ENCODE data around the gene KCNG2. TPM values are rescaled to one million over a fixed set of nuclear protein-coding genes. Genes with fewer than 3 reads are reported as not detected.

Gene KCNG2
- total and polyA plus RNA-seq, 2 of the 4 experiments (the other 2 are of a cell fraction), result not detected

DNA sequence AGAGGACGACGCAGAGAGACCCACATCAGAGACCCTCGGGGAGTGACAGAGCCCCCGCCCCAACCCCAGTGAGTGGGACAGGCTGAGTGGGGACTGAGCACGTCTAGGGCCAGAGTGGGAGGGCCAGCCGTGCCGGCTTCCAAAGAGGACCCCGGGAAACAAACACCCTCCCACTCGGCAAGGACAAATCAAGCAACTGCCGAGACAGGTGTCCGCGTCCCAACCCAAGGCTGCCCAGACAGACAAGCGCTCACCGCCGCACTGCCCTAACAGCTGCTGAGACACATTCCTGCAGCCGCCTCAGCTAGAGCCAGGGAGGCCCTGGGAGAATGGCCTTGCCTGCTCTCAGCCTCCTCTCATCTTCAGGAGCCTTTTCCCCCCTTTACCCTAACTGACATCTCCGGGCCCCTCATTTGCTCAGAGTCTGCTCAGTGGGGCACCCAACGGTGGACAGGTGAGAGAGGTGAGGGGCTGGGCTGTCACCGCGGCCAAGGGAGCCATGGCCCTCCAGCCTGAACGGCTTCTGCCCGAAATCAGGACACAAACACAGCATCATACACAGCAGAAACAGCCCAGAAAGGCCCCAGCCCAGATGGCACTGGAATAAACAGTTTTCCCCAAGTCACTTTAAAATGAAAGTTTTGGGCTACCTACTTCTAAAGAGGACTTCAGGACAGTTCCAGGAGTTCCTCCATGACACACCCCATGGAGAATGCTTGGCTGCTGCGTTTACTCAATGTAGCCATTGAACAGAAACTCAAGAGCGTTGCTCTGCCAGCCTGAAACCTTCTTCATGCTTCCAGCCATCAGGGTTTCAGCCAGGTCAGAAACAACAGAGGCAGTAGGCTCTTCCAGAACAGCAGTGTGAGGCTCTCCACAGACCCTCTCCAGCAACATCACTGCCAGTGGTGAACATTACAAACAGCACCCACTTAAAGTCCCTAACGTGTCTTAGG, 130.1 kb downstream of the KCNG2 start:
- in situ Hi-C loops (cut with MboI; ENCODE audit: low sequenced_read_pairs) (no loop called here), intact Hi-C loops (cut with micrococcal nuclease) (no loop called here)

More for the DNA sequence above, 130.1 kb downstream of the KCNG2 start:
- Histone ChIP-seq H3K9me3 (ENCODE audit: control insufficient read depth, insufficient read depth, low read length) (peaks cover 17% of the 10 kb centered on the region), H3K23ac (ENCODE audit: low read depth, low read length) (no peak overlapping the region), H3K18ac (ENCODE audit: low read depth, low read length) (no peak overlapping the region), H4K5ac (ENCODE audit: low read depth, low read length) (no peak overlapping the region), H3K4me2 (ENCODE audit: low read depth, low read length) (no peak overlapping the region), H3K27ac (ENCODE audit: insufficient read depth, low read length) (no peak overlapping the region), H3K79me1 (ENCODE audit: low read depth in 1 of 2, low read length in 2 of 2) (peaks cover 22 to 43% of the 10 kb centered on the region in 2 experiments; a peak in 3 of 4 replicates), H2AFZ (replicated peaks; ENCODE audit: low read length, poor library complexity) (no peak overlapping the region), H2BK15ac (ENCODE audit: low read depth, low read length) (no peak overlapping the region), H3K14ac (replicated peaks; ENCODE audit: low read depth, low read length) (no peak overlapping the region), H2BK120ac (ENCODE audit: low read depth, low read length) (no peak overlapping the region), H3K4me1 (ENCODE audit: control insufficient read depth, insufficient read depth, low read length) (no peaks in the 10 kb centered on the region), H4K8ac (ENCODE audit: low read depth in 2 of 2, low read length in 2 of 2) (no peak overlapping the region), H3K9ac (ENCODE audit: low read depth, low read length) (no peak overlapping the region), H3K4ac (ENCODE audit: low read depth, low read length) (no peak overlapping the region), H3K36me3 (ENCODE audit: control insufficient read depth, insufficient read depth, low read length) (peaks cover 30% of the 10 kb centered on the region), H3K4me3 (ENCODE audit: insufficient read depth, low read depth, low read length) (no peak overlapping the region), H2AK9ac (replicated peaks; ENCODE audit: low read depth, low read length, poor library complexity) (no peak overlapping the region), H4K20me1 (ENCODE audit: insufficient read depth, low read length) (peaks cover 13% of the 10 kb centered on the region), H2BK20ac (ENCODE audit: low read depth, low read length) (no peak overlapping the region), H2BK5ac (ENCODE audit: low read depth, low read length, poor library complexity, severe bottlenecking) (no peak overlapping the region), H2AK5ac (ENCODE audit: low read depth, low read length) (no peak overlapping the region), H3K56ac (ENCODE audit: extremely low read depth, insufficient read depth, low read length) (no peak overlapping the region), H3K27me3 (ENCODE audit: control insufficient read depth, insufficient read depth, low read length) (no peaks in the 10 kb centered on the region), H3K9me1 (ENCODE audit: insufficient read depth, low read length) (no peaks in the 10 kb centered on the region), H4K91ac (ENCODE audit: insufficient read depth, low read depth, low read length) (no peak overlapping the region)
- TF ChIP-seq, protein P1, sequence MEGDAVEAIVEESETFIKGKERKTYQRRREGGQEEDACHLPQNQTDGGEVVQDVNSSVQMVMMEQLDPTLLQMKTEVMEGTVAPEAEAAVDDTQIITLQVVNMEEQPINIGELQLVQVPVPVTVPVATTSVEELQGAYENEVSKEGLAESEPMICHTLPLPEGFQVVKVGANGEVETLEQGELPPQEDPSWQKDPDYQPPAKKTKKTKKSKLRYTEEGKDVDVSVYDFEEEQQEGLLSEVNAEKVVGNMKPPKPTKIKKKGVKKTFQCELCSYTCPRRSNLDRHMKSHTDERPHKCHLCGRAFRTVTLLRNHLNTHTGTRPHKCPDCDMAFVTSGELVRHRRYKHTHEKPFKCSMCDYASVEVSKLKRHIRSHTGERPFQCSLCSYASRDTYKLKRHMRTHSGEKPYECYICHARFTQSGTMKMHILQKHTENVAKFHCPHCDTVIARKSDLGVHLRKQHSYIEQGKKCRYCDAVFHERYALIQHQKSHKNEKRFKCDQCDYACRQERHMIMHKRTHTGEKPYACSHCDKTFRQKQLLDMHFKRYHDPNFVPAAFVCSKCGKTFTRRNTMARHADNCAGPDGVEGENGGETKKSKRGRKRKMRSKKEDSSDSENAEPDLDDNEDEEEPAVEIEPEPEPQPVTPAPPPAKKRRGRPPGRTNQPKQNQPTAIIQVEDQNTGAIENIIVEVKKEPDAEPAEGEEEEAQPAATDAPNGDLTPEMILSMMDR (conservative IDR thresholded peaks at IDR 0.05; ENCODE audit: low read depth, low read length), result no peak
- TF ChIP-seq NFE2L2 (IDR thresholded peaks at IDR 0.05; ENCODE audit: low read depth, low read length), result no peak
- TF ChIP-seq USF2 (IDR thresholded peaks at IDR 0.05; ENCODE audit: low read depth, low read length), result no peak
- no peak for TF ChIP-seq CHD1 (IDR thresholded peaks at IDR 0.05; ENCODE audit: low read depth, low read length)
- TF ChIP-seq RCOR1 (IDR thresholded peaks at IDR 0.05; ENCODE audit: insufficient replicate concordance, low read length), result no peak
- no peak for TF ChIP-seq MXI1 (IDR thresholded peaks at IDR 0.05; ENCODE audit: borderline replicate concordance, low read depth, low read length)
- TF ChIP-seq RFX5 (IDR thresholded peaks at IDR 0.05; ENCODE audit: low read depth, low read length), result no peak
- TF ChIP-seq CEBPB (IDR thresholded peaks at IDR 0.05; ENCODE audit: low read depth, low read length), result no peak
- TF ChIP-seq MAFK (IDR thresholded peaks at IDR 0.05; ENCODE audit: low read depth, low read length), result no peak
- no peak for TF ChIP-seq POLR2A (IDR thresholded peaks at IDR 0.05; ENCODE audit: low read depth, low read length)
- no peak for TF ChIP-seq RAD21 (IDR thresholded peaks at IDR 0.05; ENCODE audit: low read length)
- TF ChIP-seq, protein P2, sequence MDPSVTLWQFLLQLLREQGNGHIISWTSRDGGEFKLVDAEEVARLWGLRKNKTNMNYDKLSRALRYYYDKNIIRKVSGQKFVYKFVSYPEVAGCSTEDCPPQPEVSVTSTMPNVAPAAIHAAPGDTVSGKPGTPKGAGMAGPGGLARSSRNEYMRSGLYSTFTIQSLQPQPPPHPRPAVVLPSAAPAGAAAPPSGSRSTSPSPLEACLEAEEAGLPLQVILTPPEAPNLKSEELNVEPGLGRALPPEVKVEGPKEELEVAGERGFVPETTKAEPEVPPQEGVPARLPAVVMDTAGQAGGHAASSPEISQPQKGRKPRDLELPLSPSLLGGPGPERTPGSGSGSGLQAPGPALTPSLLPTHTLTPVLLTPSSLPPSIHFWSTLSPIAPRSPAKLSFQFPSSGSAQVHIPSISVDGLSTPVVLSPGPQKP (IDR thresholded peaks at IDR 0.05; ENCODE audit: borderline replicate concordance, low read depth, low read length), result no peak
- TF ChIP-seq MAZ (IDR thresholded peaks at IDR 0.05; ENCODE audit: borderline replicate concordance, low read depth, low read length), result no peak
- TF ChIP-seq FOS (IDR thresholded peaks at IDR 0.05; ENCODE audit: low read depth, low read length), result no peak
- ChIA-PET POLR2A (ENCODE audit: unreplicated experiment) (no interaction called here), CTCF (no interaction called here)
- no TSS peak for BruUV-seq (replicated peaks)
- dilution Hi-C loops (cut with HindIII; ENCODE audit: low sequenced_read_pairs, unreplicated experiment), result no loop called here
- no peak for DNase-seq
- no peak for ATAC-seq (ENCODE audit: low read depth)
- 83% methylated on average over 7 of the region's 25 CpGs; no CpG with 5 or more reads in 1 of the 2 experiments for WGBS, 2 experiments (ENCODE audit: extremely low coverage in 2 of 2, insufficient read length in 1 of 2)

Measured in IMR-90 (cell line).